HuH-7 (cell line): ENCODE results near the gene NRCAM.

Experiments used
- DNase-seq: peaks from one replicate; pipeline ENCODE4 v3.0.0; 2011; ENCODE audit warnings: low spot score

The NRCAM gene

GRCh38 chr7:108459922-108460551, 3.8 kb upstream of the NRCAM start:
- DNase-seq: peak; percentile 63

- DNase-seq: no peak
Measured at GRCh38 chr7:108457871-108458270, 1.6 kb upstream of the NRCAM start.

- no peak for DNase-seq
Measured at GRCh38 chr7:108456845-108457540, 757 bp upstream of the NRCAM start.

GRCh38 chr7:108455551-108455997, 662 bp downstream of the NRCAM start:
- DNase-seq: no peak

- peak; percentile 63 for DNase-seq
Measured at GRCh38 chr7:108454674-108455550, 1.3 kb downstream of the NRCAM start.

- no peak for DNase-seq
Measured at GRCh38 chr7:108454317-108454673, 1.9 kb downstream of the NRCAM start.

- no peak for DNase-seq
Measured at GRCh38 chr7:108453320-108453719, 2.9 kb downstream of the NRCAM start.

- peak; percentile 51 for DNase-seq
Measured at GRCh38 chr7:108452707-108453106, 3.5 kb downstream of the NRCAM start.

GRCh38 chr7:108451296-108451848, 4.9 kb downstream of the NRCAM start:
- DNase-seq: no peak

- DNase-seq: no peak
Measured at GRCh38 chr7:108450160-108450559, 6.1 kb downstream of the NRCAM start.

GRCh38 chr7:108449521-108449920, 6.7 kb downstream of the NRCAM start:
- DNase-seq: no peak

GRCh38 chr7:108448584-108449505, 7.4 kb downstream of the NRCAM start:
- no peak for DNase-seq

GRCh38 chr7:108442039-108442568, 14.1 kb downstream of the NRCAM start:
- DNase-seq: no peak

GRCh38 chr7:108441392-108441955, 14.8 kb downstream of the NRCAM start:
- DNase-seq: no peak

GRCh38 chr7:108440613-108441012, 15.6 kb downstream of the NRCAM start:
- no peak for DNase-seq

GRCh38 chr7:108436906-108437305, 19.3 kb downstream of the NRCAM start:
- no peak for DNase-seq

- no peak for DNase-seq
Measured at GRCh38 chr7:108434010-108434409, 22.2 kb downstream of the NRCAM start.

- no peak for DNase-seq
Measured at GRCh38 chr7:108431099-108431498, 25.1 kb downstream of the NRCAM start.

GRCh38 chr7:108430664-108431063, 25.6 kb downstream of the NRCAM start:
- DNase-seq: no peak

GRCh38 chr7:108427766-108428165, 28.5 kb downstream of the NRCAM start:
- DNase-seq: no peak
